ENCODE data around the gene VRTN.

- TF ChIP-seq KAT8 (CRISPR knock-in tag; IDR thresholded peaks at IDR 0.05) (no peak), GZF1 (CRISPR knock-in tag; IDR thresholded peaks at IDR 0.05) (no peak), ZNF589 (CRISPR knock-in tag; conservative IDR thresholded peaks at IDR 0.05) (no peak), BCLAF1 (IDR thresholded peaks at IDR 0.05) (no peak), PRDM4 (CRISPR knock-in tag; IDR thresholded peaks at IDR 0.05; ENCODE audit: borderline replicate concordance) (no peak), DNMT1 (CRISPR knock-in tag; IDR thresholded peaks at IDR 0.05) (no peak), TMF1 (CRISPR knock-in tag; IDR thresholded peaks at IDR 0.05; ENCODE audit: low read depth) (no peak), EP300 (IDR thresholded peaks at IDR 0.05; ENCODE audit: low read depth in 2 of 2, low read length in 2 of 2) (no peak), EP300 (CRISPR knock-in tag; IDR thresholded peaks at IDR 0.05; ENCODE audit: borderline replicate concordance) (no peak)
Measured at GRCh38 chr14:74405663-74406062, 57.4 kb downstream of the VRTN start.

Measured in HepG2 (cell line).